MG63 (cell line): ENCODE results near the gene POR. TPM values are rescaled to one million over a fixed set of nuclear protein-coding genes. Genes with fewer than 3 reads are reported as not detected.

ENCODE experiments used
- DNase-seq: peaks from one replicate; pipeline ENCODE4 v3.0.0-alpha.2; 2020
- H3K27me3 ChIP-seq: fragments of 250-450 bp; sonication (Bioruptor Pico); 2 replicates; pipeline ENCODE4 v1.5.1; 2020; ENCODE audit warnings: mild to moderate bottlenecking, moderate library complexity
- H3K36me3 ChIP-seq: fragments of 250-450 bp; sonication (Bioruptor Pico); 2 replicates; pipeline ENCODE4 v1.5.1; 2020; ENCODE audit warnings: mild to moderate bottlenecking, moderate library complexity
- H3K4me3 ChIP-seq: fragments of 250-450 bp; sonication (Bioruptor Pico); 2 replicates; pipeline ENCODE4 v1.5.1; 2020; ENCODE audit warnings: mild to moderate bottlenecking, moderate library complexity
- H3K9me3 ChIP-seq: fragments of 250-450 bp; sonication (Bioruptor Pico); 2 replicates; pipeline ENCODE4 v1.5.1; 2020; ENCODE audit warnings: mild to moderate bottlenecking, moderate library complexity
- total RNA-seq: library from RNA; depleted of rRNA; stranded (reverse); fragments of >200 nt; shearing (Covaris generic); gene quantifications from 2 replicates; pipeline ENCODE4 v1.2.3, GENCODE V29; 2014; ENCODE audit warnings: low replicate concordance

The POR gene
- total RNA-seq, 1 experiment from 2014 or later: 23.3 TPM

DNA sequence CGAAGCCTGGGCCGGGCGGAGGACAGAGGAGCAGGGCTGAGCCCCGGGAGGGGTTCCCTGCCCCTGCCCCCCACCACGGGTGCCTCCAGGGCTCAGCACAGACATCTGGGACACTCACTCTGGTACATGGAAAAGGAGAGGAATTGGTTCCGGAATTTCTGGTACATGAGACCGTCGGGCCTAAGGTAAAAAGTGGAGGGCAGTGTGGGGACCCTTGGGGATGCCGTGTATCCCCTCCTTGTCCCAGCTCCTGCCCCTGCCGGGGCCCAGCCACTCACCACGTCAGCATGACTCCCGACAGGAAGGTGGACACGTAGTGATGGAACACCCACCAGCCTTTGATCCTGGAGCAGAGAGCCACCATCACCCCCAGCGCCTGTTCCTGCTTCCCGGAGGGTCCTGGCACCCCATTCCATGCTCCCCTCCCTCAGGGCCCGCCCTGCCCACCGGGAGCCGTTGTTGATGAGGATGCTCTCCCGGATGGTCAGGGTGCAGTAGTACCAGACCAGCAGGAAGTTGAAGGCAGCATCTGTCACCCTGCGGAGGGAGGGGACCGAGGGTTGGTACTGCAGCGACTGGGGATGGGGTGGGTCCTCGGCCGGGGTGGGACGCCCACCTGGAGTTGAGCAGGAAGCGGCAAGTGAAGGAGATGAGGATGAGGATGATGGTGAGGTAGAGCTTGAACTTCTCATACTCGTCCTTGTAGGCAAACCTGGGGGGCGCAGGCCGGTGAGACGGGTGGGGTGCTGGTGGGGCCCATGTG lies 73.0 kb downstream of the POR start:
- no peaks in the 10 kb centered on the region for H3K9me3 ChIP-seq
- no peak for DNase-seq
- no peaks in the 10 kb centered on the region for H3K27me3 ChIP-seq
- no peak overlapping the region for H3K4me3 ChIP-seq
- H3K36me3 ChIP-seq: no peaks in the 10 kb centered on the region; the same call in 1 of the 2 replicates

DNA sequence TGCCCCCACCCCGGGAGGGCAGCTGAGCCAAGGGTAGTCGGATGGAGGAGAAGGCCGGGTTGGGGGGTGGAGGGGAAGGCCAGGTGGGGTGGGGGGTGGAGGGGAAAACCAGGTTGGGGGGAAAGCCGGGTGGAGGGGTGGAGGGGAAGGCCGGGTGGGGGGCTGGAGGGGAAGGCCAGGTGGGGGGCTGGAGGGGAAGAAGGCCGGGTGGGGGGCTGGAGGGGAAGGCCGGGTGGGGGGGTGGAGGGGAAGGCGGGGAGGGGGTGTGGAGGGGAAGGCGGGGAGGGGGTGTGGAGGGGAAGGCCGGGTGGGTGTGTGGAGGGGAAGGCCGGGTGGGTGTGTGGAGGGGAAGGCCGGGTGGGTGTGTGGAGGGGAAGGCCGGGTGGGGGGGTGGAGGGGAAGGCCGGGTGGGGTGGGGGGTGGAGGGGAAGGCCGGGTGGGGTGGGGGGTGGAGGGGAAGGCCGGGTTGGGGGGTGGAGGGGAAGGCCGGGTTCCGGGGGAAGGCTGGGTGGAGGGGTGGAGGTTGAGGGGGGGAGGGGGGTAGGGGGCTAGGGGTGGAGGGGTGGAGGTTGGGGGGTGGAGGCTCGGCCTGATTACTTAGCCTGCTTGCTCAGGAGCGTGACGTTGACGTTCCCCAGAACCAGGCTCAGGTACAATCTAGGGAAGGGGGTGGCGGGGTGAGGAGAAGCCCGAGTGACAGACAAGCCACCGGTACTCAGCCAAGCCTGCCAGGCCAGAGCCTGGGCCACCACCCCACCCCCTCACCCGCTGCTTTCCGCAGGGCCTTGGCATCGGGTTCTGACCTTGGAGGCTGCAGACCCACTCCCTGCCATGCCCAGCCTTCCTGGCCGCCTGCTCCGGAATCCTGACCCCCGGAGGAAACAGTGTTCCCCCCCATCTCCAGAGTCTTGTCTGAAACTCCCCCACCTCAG lies 73.9 kb downstream of the POR start:
- Histone ChIP-seq H3K36me3 (no peaks in the 10 kb centered on the region; the same call in 1 of the 2 replicates), H3K4me3 (no peak overlapping the region), H3K27me3 (no peaks in the 10 kb centered on the region), H3K9me3 (no peaks in the 10 kb centered on the region)
- DNase-seq: no peak

DNA sequence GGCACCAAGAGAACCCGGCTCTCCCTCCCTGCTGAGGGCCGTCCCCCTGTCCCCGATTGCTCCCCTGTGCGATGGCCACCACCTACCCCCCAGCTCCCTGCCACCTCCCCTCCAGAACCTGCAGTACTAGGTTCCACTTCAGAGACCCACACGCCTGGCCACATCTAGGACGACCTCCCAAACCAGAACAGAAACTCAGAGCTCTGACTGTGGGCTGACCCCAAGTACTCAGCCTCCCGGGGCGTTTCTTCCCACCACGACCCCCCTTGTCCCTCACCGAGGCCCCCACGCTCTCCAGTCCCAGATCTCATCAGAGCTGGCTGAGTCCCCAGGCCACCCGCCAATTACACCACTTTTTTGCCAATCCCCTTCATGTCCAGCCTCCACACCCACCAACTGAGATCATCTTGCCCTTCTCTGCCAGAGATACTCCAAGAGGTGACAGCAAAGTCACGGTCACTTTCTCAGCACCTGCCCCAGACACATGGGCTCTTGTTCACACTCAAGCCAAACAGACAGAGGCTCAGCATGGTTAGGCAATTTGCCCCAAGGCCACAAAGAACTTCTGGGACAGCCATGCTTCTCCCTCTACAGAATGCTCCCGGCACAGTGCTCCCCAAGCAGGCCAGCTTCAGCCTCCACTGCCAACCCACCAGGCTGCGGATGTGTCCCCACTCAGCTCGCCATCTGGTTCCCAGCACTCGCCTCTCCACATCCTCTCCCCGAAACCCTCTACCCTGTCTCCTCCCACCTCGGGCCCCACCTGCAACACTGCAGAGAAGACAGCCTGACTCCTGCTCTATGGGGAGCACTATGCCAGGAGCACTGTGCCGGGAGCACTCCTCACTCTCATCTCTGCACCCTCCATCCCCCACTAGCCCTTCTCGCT lies 74.8 kb downstream of the POR start:
- Histone ChIP-seq H3K4me3 (no peak overlapping the region), H3K9me3 (no peaks in the 10 kb centered on the region), H3K27me3 (no peaks in the 10 kb centered on the region), H3K36me3 (no peaks in the 10 kb centered on the region; the same call in 1 of the 2 replicates)
- DNase-seq: no peak

DNA sequence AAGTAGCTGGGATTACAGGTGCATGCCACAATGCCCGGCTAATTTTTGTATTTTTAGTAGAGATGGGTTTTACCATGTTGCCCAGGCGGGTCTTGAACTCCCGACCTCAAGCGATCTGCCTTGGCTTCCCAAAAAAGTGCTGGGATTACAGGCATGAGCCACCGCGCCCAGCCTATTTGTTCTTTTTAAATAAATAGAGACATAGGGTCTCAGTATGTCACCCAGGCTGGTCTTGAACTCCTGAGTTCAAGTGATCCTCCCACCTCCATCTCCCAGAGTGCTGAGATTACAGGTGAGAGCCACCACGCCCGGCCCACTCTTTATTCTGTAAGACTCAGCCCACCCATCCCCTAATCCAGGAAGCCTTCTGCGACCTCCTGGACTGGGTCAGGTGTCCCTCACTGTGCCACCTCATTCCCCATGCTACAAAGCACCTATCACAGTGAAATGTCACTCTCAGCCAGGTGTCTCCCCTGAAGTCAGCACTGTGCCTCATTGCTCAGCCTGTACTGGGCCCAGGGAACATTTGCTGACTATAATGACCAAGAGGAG lies 76.7 kb downstream of the POR start:
- Histone ChIP-seq H3K36me3 (no peaks in the 10 kb centered on the region), H3K9me3 (no peaks in the 10 kb centered on the region), H3K4me3 (no peak overlapping the region), H3K27me3 (no peaks in the 10 kb centered on the region)
- DNase-seq: no peak

DNA sequence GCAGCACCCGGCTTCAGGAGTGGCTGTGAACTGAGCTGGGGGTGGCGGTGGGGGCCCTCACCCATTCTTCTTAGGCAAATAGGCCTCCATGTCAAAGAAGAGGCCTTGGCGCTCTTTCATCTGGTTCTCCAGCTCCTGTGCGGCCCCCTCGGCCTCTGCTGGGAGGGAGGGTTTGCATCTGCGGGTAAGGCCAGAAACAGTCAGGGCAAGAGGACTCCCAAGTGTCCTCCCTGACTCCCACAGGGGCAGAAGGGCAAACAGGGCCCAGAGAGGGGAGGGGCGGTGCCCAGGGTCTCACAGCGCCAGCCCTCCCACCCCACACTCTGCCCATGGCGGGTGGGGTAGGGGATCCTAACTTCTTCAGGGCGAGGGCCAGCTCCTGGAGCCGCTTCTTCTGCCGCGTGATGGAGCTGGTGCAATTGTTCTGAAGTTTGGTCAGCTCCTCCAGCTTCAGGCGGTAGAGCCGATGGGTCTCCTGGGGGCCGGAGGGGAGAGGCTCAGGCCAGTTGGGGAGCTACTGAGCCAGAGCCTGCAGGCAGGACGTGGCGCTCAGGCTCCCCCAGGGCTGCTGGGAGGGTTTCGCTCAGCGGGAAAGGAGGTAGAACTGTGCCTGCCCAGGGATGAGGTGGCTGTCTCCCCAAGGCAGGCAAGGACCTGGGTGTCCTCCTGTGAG lies 77.3 kb downstream of the POR start:
- Histone ChIP-seq H3K9me3 (no peaks in the 10 kb centered on the region), H3K27me3 (no peaks in the 10 kb centered on the region), H3K4me3 (no peak overlapping the region), H3K36me3 (no peaks in the 10 kb centered on the region)
- no peak for DNase-seq

DNA sequence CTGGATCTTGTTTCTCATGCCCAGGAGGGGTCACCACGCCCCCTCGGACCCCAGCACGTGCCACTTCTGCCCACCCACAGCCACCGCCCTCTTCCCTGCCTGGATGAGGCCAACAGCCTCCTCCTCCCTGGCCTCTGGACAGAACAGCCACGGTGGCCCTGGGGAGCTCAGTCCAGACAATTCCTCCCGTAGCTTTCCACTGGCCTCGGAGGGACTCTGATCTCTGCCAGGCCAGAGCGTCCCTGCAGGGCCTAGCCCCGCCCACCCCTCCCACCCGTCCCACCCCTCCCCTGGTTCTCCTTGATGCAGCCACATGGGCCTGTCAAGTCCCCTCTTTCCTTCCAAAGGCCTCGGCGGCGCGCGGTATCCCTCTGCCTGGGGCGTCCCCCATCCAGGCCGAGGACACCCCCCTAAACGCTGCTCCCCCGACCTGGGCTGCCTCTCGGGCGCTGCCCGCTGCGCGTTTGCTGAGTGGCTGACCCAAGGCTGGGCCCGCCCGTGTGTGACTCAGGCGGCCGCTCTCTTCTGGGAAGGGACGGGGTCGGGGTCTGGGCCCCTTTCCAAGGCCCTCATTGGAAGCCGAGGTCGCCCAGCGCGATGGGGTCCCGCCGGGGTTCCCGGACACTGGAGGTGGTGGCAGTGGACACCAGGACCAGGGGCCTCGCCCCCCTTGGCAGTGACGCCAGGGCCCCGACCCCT lies 78.9 kb downstream of the POR start:
- peak; percentile 53 for DNase-seq
- H3K4me3 ChIP-seq: peak overlapping the region; percentile 69
- no peaks in the 10 kb centered on the region for H3K9me3 ChIP-seq
- no peaks in the 10 kb centered on the region for H3K36me3 ChIP-seq
- no peaks in the 10 kb centered on the region for H3K27me3 ChIP-seq

DNA sequence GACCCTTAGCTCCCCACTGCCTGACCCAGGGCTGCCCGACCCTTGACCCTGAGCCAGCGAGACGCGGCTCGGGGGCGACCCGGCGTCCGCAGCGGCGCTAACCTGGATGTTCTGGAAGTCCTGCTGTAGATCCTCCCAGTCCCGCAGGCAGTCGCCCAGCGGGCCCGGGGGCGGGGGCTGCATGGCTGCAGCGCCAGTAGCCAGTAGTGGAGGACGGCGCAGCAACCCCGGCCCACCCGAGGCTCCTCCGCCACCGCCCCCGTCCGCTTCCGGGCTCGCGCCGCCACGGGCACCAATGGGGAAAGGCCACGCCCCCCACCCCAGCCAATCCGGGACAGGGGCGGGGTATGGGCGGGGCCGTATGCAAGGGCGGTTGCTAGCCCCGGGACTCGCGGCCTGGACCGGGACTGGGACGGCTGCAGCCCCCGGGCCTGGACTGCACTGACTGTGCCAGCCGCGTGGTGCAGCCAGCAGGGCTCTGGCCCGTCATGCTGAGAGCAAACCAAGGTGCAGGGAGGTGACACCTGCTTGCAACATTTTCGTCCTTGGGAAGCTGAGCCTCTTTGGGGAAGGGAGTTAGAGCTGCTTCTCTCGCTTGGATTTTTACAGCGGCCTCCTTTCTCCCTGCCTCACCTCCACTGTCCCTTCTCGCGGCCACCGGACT lies 79.6 kb downstream of the POR start, which contains the start of gene TMEM120A:
TSS of gene TMEM120A (minus strand) at position 208 of the 664 bp plus-strand sequence. CDS start at position 183, 25 bp downstream.
- Histone ChIP-seq H3K36me3 (no peaks in the 10 kb centered on the region), H3K27me3 (no peaks in the 10 kb centered on the region), H3K4me3 (peak within 1 kb of the TSS; percentile 69), H3K9me3 (no peaks in the 10 kb centered on the region)
- DNase-seq: peak; percentile 93

DNA sequence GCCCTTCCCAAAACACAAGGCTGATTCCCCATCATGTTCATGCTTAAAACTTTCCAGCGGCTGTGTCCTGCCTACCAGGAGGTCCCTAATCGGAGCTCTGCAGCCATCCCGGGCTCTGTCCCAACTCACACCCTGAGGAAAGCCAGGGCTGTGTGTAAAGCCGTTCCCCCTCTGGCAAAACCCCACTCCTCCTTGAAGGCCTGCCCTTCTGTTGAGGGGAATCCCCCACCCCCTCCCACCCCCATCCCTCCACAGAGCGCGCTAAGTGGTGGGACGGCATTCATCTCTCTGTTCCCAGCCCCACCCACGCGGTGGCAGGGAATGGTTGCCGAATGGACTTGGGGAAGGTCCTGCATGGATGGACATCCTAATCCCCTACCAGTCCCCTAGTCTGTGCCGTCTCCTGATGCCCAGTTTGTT lies 80.1 kb downstream of the POR start:
- Histone ChIP-seq H3K27me3 (no peaks in the 10 kb centered on the region), H3K4me3 (peak overlapping the region; percentile 69), H3K9me3 (no peaks in the 10 kb centered on the region), H3K36me3 (no peaks in the 10 kb centered on the region)
- DNase-seq: no peak

DNA sequence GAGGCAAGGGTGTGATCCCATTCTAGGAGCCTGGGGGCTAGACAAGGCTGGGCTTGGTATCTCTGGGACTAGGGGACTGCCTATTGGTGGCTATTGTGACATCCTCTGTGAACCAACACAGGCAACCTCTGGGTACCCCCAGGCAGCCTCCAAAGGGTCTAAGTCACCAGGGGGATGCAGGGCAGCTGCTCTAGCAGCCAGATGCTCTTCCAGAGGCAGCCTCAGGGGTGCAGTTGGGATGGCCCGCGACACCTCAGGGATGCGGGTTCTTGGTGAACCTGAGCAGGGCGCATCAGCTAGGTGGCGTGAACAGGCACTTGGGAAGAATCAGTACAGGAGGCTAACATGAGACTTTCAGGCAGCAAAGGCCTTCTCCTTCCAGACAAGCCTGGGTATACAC lies 81.0 kb downstream of the POR start:
- H3K36me3 ChIP-seq: no peaks in the 10 kb centered on the region
- no peak overlapping the region for H3K4me3 ChIP-seq
- H3K27me3 ChIP-seq: no peaks in the 10 kb centered on the region
- DNase-seq: no peak
- no peaks in the 10 kb centered on the region for H3K9me3 ChIP-seq

DNA sequence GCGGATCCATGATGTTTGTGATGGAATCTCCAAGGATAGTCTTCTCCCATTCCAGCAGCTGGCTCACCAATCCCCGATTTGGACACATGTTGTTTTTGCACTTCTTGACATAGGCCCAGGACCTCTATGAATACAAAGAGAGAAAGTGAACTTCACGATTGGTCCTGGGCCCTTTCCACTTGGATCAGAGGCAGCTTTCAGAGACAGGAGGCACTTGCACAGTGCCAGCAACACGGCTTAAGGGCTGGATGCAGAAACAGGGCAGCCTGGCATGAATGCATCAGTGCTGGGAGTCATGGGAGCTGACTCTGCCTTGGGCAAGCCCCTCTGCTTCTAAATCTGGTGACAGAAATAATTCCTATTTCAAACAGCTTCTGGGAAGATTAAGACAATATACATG lies 81.5 kb downstream of the POR start:
- no peak overlapping the region for H3K4me3 ChIP-seq
- no peak for DNase-seq
- H3K36me3 ChIP-seq: no peaks in the 10 kb centered on the region
- H3K9me3 ChIP-seq: no peaks in the 10 kb centered on the region
- H3K27me3 ChIP-seq: no peaks in the 10 kb centered on the region

DNA sequence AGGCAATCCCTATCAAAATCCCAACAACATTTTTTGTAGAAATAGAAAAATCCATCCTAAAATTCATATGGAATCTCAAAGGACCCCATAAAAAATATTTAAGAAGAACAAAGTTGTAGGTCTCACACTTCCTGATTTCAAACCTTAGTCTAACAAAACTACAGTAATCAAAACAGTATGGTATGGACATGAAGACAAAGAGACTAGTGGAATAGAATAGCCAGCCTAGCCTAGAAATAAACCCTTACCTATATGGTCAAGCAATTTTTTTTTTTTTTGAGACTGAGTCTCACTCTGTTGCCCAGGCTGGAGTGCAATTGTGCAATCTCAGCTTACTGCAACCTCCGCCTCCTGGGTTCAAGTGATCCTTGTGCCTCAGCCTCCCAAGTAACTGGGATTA lies 83.1 kb downstream of the POR start:
- H3K4me3 ChIP-seq: no peak overlapping the region
- no peaks in the 10 kb centered on the region for H3K36me3 ChIP-seq
- H3K9me3 ChIP-seq: no peaks in the 10 kb centered on the region
- no peaks in the 10 kb centered on the region for H3K27me3 ChIP-seq
- no peak for DNase-seq

DNA sequence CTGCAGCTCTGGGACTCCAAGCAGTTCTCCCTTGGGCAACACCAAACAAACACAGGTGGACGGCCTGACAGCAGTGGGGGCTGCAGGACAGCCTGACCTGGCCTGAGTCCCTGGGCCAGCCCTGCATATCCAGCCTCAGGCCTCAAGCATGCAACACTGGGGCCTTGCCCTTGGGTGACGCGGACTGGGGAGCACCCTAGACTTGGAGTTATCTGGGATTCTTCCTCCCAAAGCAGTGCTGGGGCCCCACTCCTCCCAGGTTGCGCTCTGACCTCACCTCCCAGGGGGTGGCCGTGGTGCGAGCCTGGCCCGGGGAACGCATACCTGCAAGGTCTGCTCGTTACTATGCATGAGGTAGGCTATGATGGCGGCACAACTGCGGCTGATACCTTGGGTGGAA lies 85.6 kb downstream of the POR start:
- Histone ChIP-seq H3K36me3 (no peaks in the 10 kb centered on the region), H3K27me3 (no peaks in the 10 kb centered on the region), H3K9me3 (no peaks in the 10 kb centered on the region), H3K4me3 (no peak overlapping the region)
- no peak for DNase-seq

DNA sequence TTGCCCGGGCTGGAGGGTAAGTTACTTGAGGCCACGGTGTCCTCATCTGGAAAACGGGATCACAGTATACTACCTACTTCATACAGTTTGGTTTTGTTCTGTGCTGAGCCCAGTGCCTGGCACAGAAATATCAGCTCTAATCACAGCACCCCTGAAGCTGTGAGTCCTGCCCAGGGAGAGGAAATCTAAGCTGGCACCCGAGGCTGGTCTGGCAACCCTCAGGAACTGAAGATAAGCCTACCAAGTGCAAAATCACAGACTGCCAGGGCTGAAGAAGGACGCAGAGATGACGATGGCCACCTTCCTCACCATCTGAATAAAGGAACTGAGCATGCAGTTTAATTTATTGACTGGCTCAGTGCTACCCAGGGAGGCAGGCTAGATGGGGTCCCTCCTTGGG lies 87.2 kb downstream of the POR start:
- Histone ChIP-seq H3K4me3 (no peak overlapping the region), H3K36me3 (no peaks in the 10 kb centered on the region), H3K9me3 (no peaks in the 10 kb centered on the region), H3K27me3 (no peaks in the 10 kb centered on the region)
- no peak for DNase-seq

DNA sequence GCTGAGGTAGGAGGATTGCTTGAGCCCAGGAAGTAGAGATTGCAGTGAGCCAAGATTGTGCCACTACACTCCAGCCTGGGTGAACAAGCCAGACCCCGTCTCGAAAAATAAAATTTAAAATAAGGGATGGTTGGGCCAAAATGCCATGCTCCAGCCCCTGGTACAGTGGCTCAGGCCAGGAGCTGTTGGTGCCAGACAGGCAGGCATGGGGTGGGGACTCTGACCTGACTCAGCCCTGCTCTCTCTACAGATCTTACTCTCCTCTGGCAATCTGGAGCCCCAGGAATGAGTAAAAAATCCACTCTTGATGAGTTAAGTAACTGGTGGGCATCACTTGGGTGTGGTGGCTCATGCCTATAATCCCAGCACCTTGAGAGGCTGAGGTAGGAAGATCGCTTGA lies 87.9 kb downstream of the POR start:
- DNase-seq: no peak

DNA sequence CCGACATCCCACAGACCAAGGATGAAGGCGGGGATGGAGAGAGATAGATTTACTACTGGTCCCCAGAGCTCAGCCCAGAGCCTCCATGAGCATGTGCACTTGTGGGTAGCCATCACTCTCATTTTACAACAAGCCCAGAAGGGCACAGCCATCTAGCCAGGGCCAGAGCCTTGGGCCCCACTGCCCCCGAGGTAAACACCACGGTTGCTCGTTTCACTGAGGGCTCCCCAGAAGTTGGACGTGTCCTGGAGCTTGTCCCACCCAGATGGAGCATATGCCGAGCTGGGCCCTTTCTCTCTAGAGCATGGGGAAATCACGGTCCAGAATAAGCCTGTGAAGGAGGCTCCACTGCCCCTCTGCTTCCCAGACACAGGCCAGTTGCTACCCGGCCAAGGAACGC lies 88.4 kb downstream of the POR start:
- H3K9me3 ChIP-seq: no peaks in the 10 kb centered on the region
- no peak overlapping the region for H3K4me3 ChIP-seq
- no peaks in the 10 kb centered on the region for H3K36me3 ChIP-seq
- no peak for DNase-seq
- no peaks in the 10 kb centered on the region for H3K27me3 ChIP-seq

More for the DNA sequence above, 87.9 kb downstream of the POR start:
- Histone ChIP-seq H3K36me3 (no peaks in the 10 kb centered on the region), H3K4me3 (no peak overlapping the region), H3K27me3 (no peaks in the 10 kb centered on the region), H3K9me3 (no peaks in the 10 kb centered on the region)
